A549 (cell line): ENCODE results near the gene GNG7. TPM values are rescaled to one million over a fixed set of nuclear protein-coding genes. Genes with fewer than 3 reads are reported as not detected.
A peak's percentile ranks its signal among the peaks of the same experiment; 100 is the strongest.

Experiments
- ATAC-seq, 2 experiments: fragments of 200-7000 bp in 1 of 2; fragments of >200 bp in 1 of 2; cut with Nextera tagmentation in 1 of 2; cut with Tn5 transposase in 1 of 2; 3 replicates each; pipeline versions ENCODE4 v1.8.0 to v1.9.1; 2018 to 2020; ENCODE audit warnings: mild to moderate bottlenecking in 1 of 2, moderate library complexity in 1 of 2
- CTCF ChIA-PET: fragments of 300-600 bp; sonication (Branson Sonifier 250); formaldehyde crosslinking; extraction: SDS; loops from one replicate; lab custom pipeline; 2021; ENCODE audit warnings: antibody characterized with exemption, inconsistent platforms; lab: Yijun Ruan, JAX
- POLR2A ChIA-PET: fragments of 350-600 bp; formaldehyde crosslinking; extraction: SDS; loops from one replicate; lab custom pipeline; 2021; ENCODE audit warnings: antibody characterized with exemption, inconsistent platforms; lab: Yijun Ruan, JAX
- DNase-seq, 2 experiments: peaks; one replicate each; pipeline versions ENCODE4 v3.0.0 to v3.0.0-alpha.2; 2011 to 2016; ENCODE audit warnings: low read depth in 1 of 2, low spot score in 1 of 2
- FAIRE-seq: peaks from 2 replicates; lab custom pipeline; 2011; peaks lifted over from hg19 to GRCh38; lab: Jason Lieb, UNC
- H3K27ac ChIP-seq, 2 experiments: fragments of >200 bp; sonication (Bioruptor Twin); formaldehyde crosslinking; 3 replicates each; pipeline ENCODE4 v1.5.1; 2016 to 2017
- H3K4me1 ChIP-seq: fragments of >200 bp; sonication (Bioruptor Twin); formaldehyde crosslinking; 3 replicates; pipeline ENCODE4 v1.6.1; 2016
- H3K4me2 ChIP-seq: fragments of >200 bp; sonication (Bioruptor Twin); formaldehyde crosslinking; 3 replicates; pipeline ENCODE4 v1.6.1; 2016
- H3K4me3 ChIP-seq: fragments of >200 bp; sonication (Bioruptor Twin); formaldehyde crosslinking; 3 replicates; pipeline ENCODE4 v1.5.1; 2016
- H3K9me3 ChIP-seq: fragments of >200 bp; sonication (Bioruptor Twin); formaldehyde crosslinking; 3 replicates; pipeline ENCODE4 v1.6.1; 2016
- CBX2 ChIP-seq: fragments of 200-600 bp; sonication (generic); IDR thresholded peaks from 2 replicates; pipeline ENCODE4 v1.6.1; 2016; ENCODE audit warnings: low read depth, mild to moderate bottlenecking, borderline replicate concordance
- CHD2 ChIP-seq: fragments of 150-350 bp; IDR thresholded peaks from 2 replicates; pipeline ENCODE4 v1.6.1; 2014; ENCODE audit warnings: low read length; ENCODE audit not compliant: partially characterized antibody
- CHD4 ChIP-seq: fragments of 200-600 bp; sonication (generic); IDR thresholded peaks from 2 replicates; pipeline ENCODE4 v1.6.1; 2016; ENCODE audit warnings: antibody characterized with exemption, mild to moderate bottlenecking, borderline replicate concordance
- E2F6 ChIP-seq: IDR thresholded peaks from 2 replicates; pipeline ENCODE4 v1.6.1; 2012; ENCODE audit warnings: low read depth, borderline replicate concordance
- EHF ChIP-seq: fragments of 250-450 bp; sonication (Bioruptor Pico); IDR thresholded peaks from 2 replicates; pipeline ENCODE4 v1.5.0; 2020; ENCODE audit warnings: mild to moderate bottlenecking
- ELK1 ChIP-seq: fragments of 150-350 bp; IDR thresholded peaks from 2 replicates; pipeline ENCODE4 v1.6.1; 2014; ENCODE audit warnings: low read depth, mild to moderate bottlenecking, low read length
- EP300 ChIP-seq, 2 experiments: fragments of >200 bp; sonication (Bioruptor Twin); formaldehyde crosslinking; IDR thresholded peaks; 2 replicates in 1 of 2; 3 replicates in 1 of 2; pipeline ENCODE4 v1.6.1; 2016 to 2017
- ESRRA ChIP-seq: fragments of 150-350 bp; IDR thresholded peaks from 2 replicates; pipeline ENCODE4 v1.6.1; 2014; ENCODE audit warnings: mild to moderate bottlenecking, low read length, borderline replicate concordance
- FOSB ChIP-seq: fragments of 250-450 bp; sonication (Bioruptor Pico); IDR thresholded peaks from 2 replicates; pipeline ENCODE4 v1.5.0; 2020; ENCODE audit warnings: mild to moderate bottlenecking, moderate library complexity
- FOSL2 ChIP-seq, 2 experiments: fragments of 450-650 bp in 1 of 2; fragments of >200 bp in 1 of 2; sonication (Bioruptor Twin) in 1 of 2; formaldehyde crosslinking; IDR thresholded peaks; 2 replicates each; pipeline versions ENCODE4 v1.5.0 to v1.6.1; 2016 to 2020; ENCODE audit warnings: mild to moderate bottlenecking in 1 of 2, moderate library complexity in 1 of 2
- FOXS1 ChIP-seq: fragments of 250-450 bp; sonication (Bioruptor Pico); IDR thresholded peaks from 2 replicates; pipeline ENCODE4 v1.5.0; 2020; ENCODE audit warnings: mild to moderate bottlenecking, moderate library complexity
- HES2 ChIP-seq: fragments of >200 bp; sonication (Bioruptor Twin); formaldehyde crosslinking; IDR thresholded peaks from 2 replicates; pipeline ENCODE4 v1.6.1; 2016
- HEYL ChIP-seq: fragments of 250-450 bp; sonication (Bioruptor Pico); IDR thresholded peaks from 2 replicates; pipeline ENCODE4 v1.8.0; 2021; ENCODE audit warnings: mild to moderate bottlenecking, moderate library complexity
- HOXB13 ChIP-seq: fragments of 250-450 bp; sonication (Bioruptor Pico); IDR thresholded peaks from 2 replicates; pipeline ENCODE4 v1.5.0; 2020; ENCODE audit warnings: low read depth, mild to moderate bottlenecking, moderate library complexity
- JUNB ChIP-seq: fragments of >200 bp; sonication (Bioruptor Twin); formaldehyde crosslinking; IDR thresholded peaks from 2 replicates; pipeline ENCODE4 v1.6.1; 2016
- MAFK ChIP-seq: fragments of 450-650 bp; IDR thresholded peaks from 2 replicates; pipeline ENCODE4 v1.6.1; 2014; ENCODE audit not compliant: partially characterized antibody
- MAZ ChIP-seq: fragments of 150-350 bp; IDR thresholded peaks from 2 replicates; pipeline ENCODE4 v1.6.1; 2014; ENCODE audit warnings: antibody characterized with exemption, low read depth, low read length, borderline replicate concordance
- NPAS2 ChIP-seq: fragments of 250-450 bp; sonication (Bioruptor Pico); IDR thresholded peaks from 2 replicates; pipeline ENCODE4 v1.8.0; 2022; ENCODE audit warnings: mild to moderate bottlenecking, moderate library complexity, borderline replicate concordance
- NR3C1 ChIP-seq: fragments of >200 bp; sonication (Bioruptor Twin); formaldehyde crosslinking; IDR thresholded peaks from 3 replicates; pipeline ENCODE4 v1.6.1; 2017
- PHF8 ChIP-seq: fragments of 200-600 bp; sonication (generic); IDR thresholded peaks from 2 replicates; pipeline ENCODE4 v1.6.1; 2016; ENCODE audit warnings: low read depth, mild to moderate bottlenecking, antibody characterized with exemption, moderate library complexity, borderline replicate concordance
- POLR2A ChIP-seq: IDR thresholded peaks from 2 replicates; pipeline ENCODE4 v1.6.1; 2012; ENCODE audit warnings: mild to moderate bottlenecking, low read length
- POLR2AphosphoS2 ChIP-seq: conservative IDR thresholded peaks from 2 replicates; pipeline ENCODE4 v1.6.1; 2012; ENCODE audit warnings: low read length, improper control_type of control experiment, inconsistent platforms
- RAD21 ChIP-seq, 2 experiments: fragments of >200 bp in 1 of 2; sonication (Bioruptor Twin) in 1 of 2; formaldehyde crosslinking in 1 of 2; IDR thresholded peaks in 1 of 2; conservative IDR thresholded peaks in 1 of 2; 2 replicates in 1 of 2; 3 replicates in 1 of 2; pipeline ENCODE4 v1.6.1; 2012 to 2018; ENCODE audit warnings: inconsistent platforms in 1 of 2
- TFCP2L1 ChIP-seq: fragments of 250-450 bp; sonication (Bioruptor Pico); IDR thresholded peaks from 2 replicates; pipeline ENCODE4 v1.5.0; 2021; ENCODE audit warnings: mild to moderate bottlenecking
- TP53 ChIP-seq: fragments of 250-450 bp; sonication (Bioruptor Pico); IDR thresholded peaks from 2 replicates; pipeline ENCODE4 v1.5.0; 2021; ENCODE audit warnings: mild to moderate bottlenecking, moderate library complexity
- USF2 ChIP-seq: fragments of 450-650 bp; IDR thresholded peaks from 2 replicates; pipeline ENCODE4 v1.6.1; 2014; ENCODE audit warnings: antibody characterized with exemption
- ZC3H11A ChIP-seq: fragments of 450-650 bp; IDR thresholded peaks from 2 replicates; pipeline ENCODE4 v1.6.1; 2014; ENCODE audit warnings: antibody characterized with exemption, mild to moderate bottlenecking
- ZFP36 ChIP-seq: fragments of 450-650 bp; IDR thresholded peaks from 2 replicates; pipeline ENCODE4 v1.6.1; 2014; ENCODE audit warnings: borderline replicate concordance; ENCODE audit not compliant: partially characterized antibody
- WGBS: methylation state at CpG from one replicate; pipeline ENCODE4 v1.1.6; 2017; ENCODE audit errors: missing lambda C conversion rate; 5-methylcytosine and 5-hydroxymethylcytosine counted together
- polyA plus RNA-seq, 4 experiments: library from polyadenylated mRNA; depleted of rRNA in 3 of 4; stranded (reverse); fragments of >200 nt; fragmentation: RNase III in 1 of 4; extraction: RNeasy Plus Mini Kit Qiagen cat#74134 plus additional on column Dnase treatment in 1 of 4; gene quantifications; 2 replicates in 3 of 4; 3 replicates in 1 of 4; pipeline ENCODE4 v1.2.3, GENCODE V29; 2011 to 2017

The GNG7 gene
- polyA plus RNA-seq, 2 of the 4 experiments (the other 2 are of a cell fraction) = 0.06 to 0.08 TPM

DNA sequence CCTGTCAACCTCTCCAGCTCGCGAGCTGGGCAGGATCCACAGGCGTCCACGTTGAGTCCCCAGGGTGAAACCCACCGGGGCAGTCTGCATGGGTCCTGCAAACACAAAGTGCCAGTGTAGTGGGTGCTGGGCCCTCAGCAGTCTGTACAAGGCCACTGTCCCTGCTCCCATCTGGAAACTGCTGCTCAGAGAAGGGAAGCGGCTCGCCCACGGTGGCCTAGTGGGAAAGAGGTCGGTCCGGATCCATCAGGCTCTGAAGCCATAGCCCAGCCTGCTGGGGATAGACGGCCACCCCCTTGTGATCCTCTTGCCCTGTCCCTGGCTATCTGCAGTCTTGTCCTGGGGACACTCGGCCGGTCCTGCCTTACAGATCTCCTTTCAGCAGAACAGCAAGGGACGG lies 21.3 kb upstream of the GNG7 start:
- WGBS = 85% methylated on average over 7 of the region's 14 CpGs
- no peak for TF ChIP-seq FOSB
- TF ChIP-seq MAFK = no peak
- CTCF ChIA-PET = interaction anchor here (2.1 to 2.4 kb wide), 2 partner anchors 25 to 76 kb away, joined by 5 to 6 read pairs; no protein-coding TSS in a partner anchor
- Histone ChIP-seq H3K9me3 (no peaks in the 10 kb centered on the region), H3K4me2 (0 out of 3 replicates have a peak overlapping the region, but pooled peaks have one; percentile 64), H3K4me1 (peaks cover 22% of the 10 kb centered on the region), H3K27ac (peak overlapping the region; percentile 34 to 85; a peak in 4 of 6 replicates), H3K4me3 (no peak overlapping the region)
- no peak for DNase-seq
- no peak for FAIRE-seq
- POLR2A ChIA-PET = interaction anchor here (1.0 kb wide), 1 partner anchor 60 kb away, joined by 3 read pairs; the partner anchor contains the start of gene SGTA
- ATAC-seq = peak in 1 of 2 experiments; percentile 24; a peak in 3 of 6 replicates

GRCh38 chr19:2723345-2723715 lies 20.8 kb upstream of the GNG7 start:
- ChIA-PET CTCF (interaction anchor here (0.7 to 2.4 kb wide), 3 partner anchors 26 to 232 kb away, joined by 3 to 6 read pairs (median 5); no protein-coding TSS in a partner anchor), POLR2A (interaction anchor here (0.6 to 1.0 kb wide), 2 partner anchors 13 to 60 kb away, joined by 3 to 4 read pairs; partner anchors contain the start of gene SGTA)
- H3K4me3 ChIP-seq = no peak overlapping the region
- TF ChIP-seq JUNB (no peak), E2F6 (no peak), TFCP2L1 (CRISPR knock-in tag) (no peak), CHD4 (no peak), POLR2A (no peak), CHD2 (no peak), CBX2 (no peak)
- 70% methylated on average over 2 of the region's 13 CpGs for WGBS
- peaks cover 22% of the 10 kb centered on the region for H3K4me1 ChIP-seq
- ATAC-seq (peak; percentile 20 to 22; a peak in 4 of 6 replicates), DNase-seq (no peak), FAIRE-seq (no peak)
- H3K4me2 ChIP-seq = peak overlapping the region; percentile 64
- H3K27ac ChIP-seq = peak overlapping the region; percentile 34 to 85; a peak in 5 of 6 replicates
- no peaks in the 10 kb centered on the region for H3K9me3 ChIP-seq

DNA sequence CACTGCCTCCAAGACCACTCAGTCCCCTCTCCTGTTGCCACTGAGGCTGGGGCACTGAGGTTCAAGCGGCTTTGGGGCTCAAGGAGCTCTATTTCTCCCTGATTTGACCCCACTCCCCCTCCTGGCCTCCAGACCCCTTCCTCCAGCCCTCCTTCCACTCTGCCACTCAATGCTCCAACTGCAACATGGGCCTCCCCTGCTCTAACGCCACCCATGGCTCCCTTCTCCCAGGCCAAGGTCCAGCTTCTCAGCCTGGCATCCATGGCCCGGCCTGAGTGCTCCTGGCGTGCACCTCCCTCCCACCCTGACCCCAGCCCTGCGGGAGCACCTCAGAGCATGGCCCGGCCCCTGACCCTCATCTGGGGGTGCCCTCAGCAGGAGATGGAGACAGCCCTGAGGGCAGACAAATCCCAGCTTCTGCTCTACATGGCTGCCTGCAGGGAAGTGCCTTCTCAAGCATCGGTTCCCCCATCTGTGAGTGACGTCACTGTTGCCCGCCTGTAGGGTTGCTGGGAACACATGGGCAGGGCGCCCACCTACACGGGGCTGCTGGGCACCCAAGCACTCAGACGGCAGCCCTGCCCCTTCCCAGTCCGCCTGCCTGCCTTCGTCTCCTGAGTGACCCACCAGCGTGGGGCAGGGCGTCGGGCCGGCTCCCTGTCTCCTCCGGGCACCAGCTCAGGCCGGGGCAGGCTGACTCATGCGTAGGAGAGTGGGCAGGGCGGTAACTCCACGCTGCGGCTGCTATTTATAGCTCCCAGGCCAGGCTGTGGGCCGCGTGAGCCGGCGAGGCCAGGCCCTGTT lies 20.2 kb upstream of the GNG7 start:
- no peaks in the 10 kb centered on the region for H3K9me3 ChIP-seq
- peak; percentile 58 to 67 for DNase-seq
- WGBS = 95% methylated on average over 4 of the region's 28 CpGs
- POLR2A ChIA-PET = interaction anchor here (0.6 to 1.0 kb wide), 2 partner anchors 13 to 61 kb away, joined by 3 to 4 read pairs; partner anchors contain the start of gene SGTA
- no peak overlapping the region for H3K4me3 ChIP-seq
- peak overlapping the region; percentile 64 for H3K4me2 ChIP-seq
- H3K27ac ChIP-seq = peak overlapping the region; percentile 34 to 85; a peak in 5 of 6 replicates
- CTCF ChIA-PET = interaction anchor here (0.7 to 2.4 kb wide), 3 partner anchors 26 to 233 kb away, joined by 3 to 6 read pairs (median 5); no protein-coding TSS in a partner anchor
- ATAC-seq = peak; percentile 85 to 88
- no peak for FAIRE-seq
- H3K4me1 ChIP-seq = peaks cover 22% of the 10 kb centered on the region
- TF ChIP-seq EP300 (IDR thresholded peaks at IDR 0.05) (no peak), TP53 (CRISPR knock-in tag) (no peak), HEYL (CRISPR knock-in tag) (no peak), CHD4 (no peak), HOXB13 (no peak), ESRRA (no peak), RAD21 (conservative IDR thresholded peaks at IDR 0.05 in 1 of 2, IDR thresholded peaks at IDR 0.05 in 1 of 2) (no peak), ZC3H11A (no peak), ZFP36 (peak; percentile 71), POLR2AphosphoS2 (no peak), HES2 (no peak), MAZ (no peak), CBX2 (no peak), CHD2 (no peak), E2F6 (no peak), NR3C1 (no peak), PHF8 (no peak), ELK1 (no peak), FOSL2 (IDR thresholded peaks at IDR 0.05) (no peak), FOSL2 (CRISPR knock-in tag; IDR thresholded peaks at IDR 0.05) (peak; percentile 76), FOXS1 (CRISPR knock-in tag) (no peak), EHF (CRISPR knock-in tag) (no peak), NPAS2 (CRISPR knock-in tag) (no peak), USF2 (no peak)
